NCI-H526 (cell line): ENCODE results near the gene NT5E.

ENCODE experiments used
- DNase-seq, 2 experiments: peaks; one replicate each; lab custom pipeline; 2025; lab: John Stamatoyannopoulos, UW

NT5E gene

GRCh38 chr6:85421972-85422371 is 27.9 kb upstream of the NT5E start:
- no peak for DNase-seq

- DNase-seq = no peak
Observed at GRCh38 chr6:85422996-85423395, 26.9 kb upstream of the NT5E start.

- DNase-seq = no peak
Observed at GRCh38 chr6:85424981-85425380, 24.9 kb upstream of the NT5E start.

GRCh38 chr6:85425997-85426396 is 23.9 kb upstream of the NT5E start:
- no peak for DNase-seq

- DNase-seq = no peak
Observed at GRCh38 chr6:85428486-85428885, 21.4 kb upstream of the NT5E start.

- DNase-seq = no peak
Observed at GRCh38 chr6:85429346-85429745, 20.5 kb upstream of the NT5E start.

- no peak for DNase-seq
Observed at GRCh38 chr6:85431271-85431670, 18.6 kb upstream of the NT5E start.

- no peak for DNase-seq
Observed at GRCh38 chr6:85432554-85432953, 17.3 kb upstream of the NT5E start.

GRCh38 chr6:85435851-85436250 is 14.0 kb upstream of the NT5E start:
- DNase-seq = no peak

GRCh38 chr6:85436411-85436810 is 13.5 kb upstream of the NT5E start:
- no peak for DNase-seq

GRCh38 chr6:85436939-85437495 is 12.9 kb upstream of the NT5E start:
- DNase-seq = no peak

- no peak for DNase-seq
Observed at GRCh38 chr6:85443349-85444117, 6.3 kb upstream of the NT5E start.

GRCh38 chr6:85449388-85449817 is 480 bp upstream of the NT5E start:
- no peak for DNase-seq

- no peak for DNase-seq
Observed at GRCh38 chr6:85451565-85452306, 1.9 kb downstream of the NT5E start.

GRCh38 chr6:85452441-85452881 is 2.6 kb downstream of the NT5E start:
- DNase-seq = no peak

GRCh38 chr6:85453052-85453451 is 3.2 kb downstream of the NT5E start:
- no peak for DNase-seq

GRCh38 chr6:85453490-85453889 is 3.6 kb downstream of the NT5E start:
- no peak for DNase-seq

- DNase-seq = no peak
Observed at GRCh38 chr6:85455471-85456026, 5.7 kb downstream of the NT5E start.

GRCh38 chr6:85456782-85457181 is 6.9 kb downstream of the NT5E start:
- no peak for DNase-seq

GRCh38 chr6:85458184-85458583 is 8.3 kb downstream of the NT5E start:
- no peak for DNase-seq

GRCh38 chr6:85458782-85459181 is 8.9 kb downstream of the NT5E start:
- DNase-seq = no peak

- no peak for DNase-seq
Observed at GRCh38 chr6:85459224-85459901, 9.5 kb downstream of the NT5E start.
